PC-9 (cell line): ENCODE measurements around the gene EYA2. TPM values are rescaled to one million over a fixed set of nuclear protein-coding genes. Genes with fewer than 3 reads are reported as not detected.

Source experiments
- BruUV-seq: library from RNA; stranded (reverse); fragments of 400-500 nt; replicated peaks from 2 replicates; lab custom pipeline; 2021; lab: Mats Ljungman, UMichigan
- CTCF ChIA-PET: fragments of 300-600 bp; sonication (Branson Sonifier 250); formaldehyde crosslinking; loops from one replicate; lab custom pipeline; 2022; ENCODE audit warnings: antibody characterized with exemption; lab: Charles Lee
- POLR2A ChIA-PET: fragments of 300-600 bp; sonication (Branson Sonifier 250); formaldehyde crosslinking; loops from one replicate; lab custom pipeline; 2022; ENCODE audit warnings: antibody characterized with exemption; ENCODE audit not compliant: unreplicated experiment; lab: Charles Lee
- DNase-seq, 2 experiments: peaks; one replicate each; pipeline versions ENCODE4 v3.0.0 to v3.0.0-alpha.2; 2015 to 2022; ENCODE audit warnings: mixed read lengths in 1 of 2
- H2AFZ ChIP-seq: fragments of 200-600 bp; sonication (generic); 2 replicates; pipeline ENCODE4 v1.8.1; 2017; ENCODE audit warnings: antibody characterized with exemption
- H3F3A ChIP-seq: fragments of 200-600 bp; sonication (generic); 2 replicates; pipeline ENCODE4 v1.8.1; 2017; ENCODE audit warnings: antibody characterized with exemption, mild to moderate bottlenecking, low read depth; ENCODE audit not compliant: insufficient read depth
- H3K27ac ChIP-seq: fragments of 200-600 bp; sonication (generic); 2 replicates; pipeline ENCODE4 v1.6.1; 2016; ENCODE audit warnings: mixed run types
- H3K27me3 ChIP-seq: fragments of 200-600 bp; sonication (generic); 2 replicates; pipeline ENCODE4 v1.6.1; 2016; ENCODE audit warnings: low read depth, mixed run types; ENCODE audit not compliant: insufficient read depth
- H3K36me3 ChIP-seq: fragments of 200-600 bp; sonication (generic); 2 replicates; pipeline ENCODE4 v1.6.1; 2016; ENCODE audit warnings: low read depth, mixed run types
- H3K4me1 ChIP-seq: fragments of 200-600 bp; sonication (generic); replicated peaks from 2 replicates; pipeline ENCODE4 v1.6.1; 2016; ENCODE audit warnings: mixed run types; ENCODE audit not compliant: insufficient read depth
- H3K4me2 ChIP-seq: fragments of 200-600 bp; sonication (generic); 2 replicates; pipeline ENCODE4 v1.6.1; 2017; ENCODE audit warnings: mixed run types
- H3K4me3 ChIP-seq: fragments of 200-600 bp; sonication (generic); 2 replicates; pipeline ENCODE4 v1.6.1; 2016; ENCODE audit warnings: mixed run types
- H3K79me2 ChIP-seq: fragments of 200-600 bp; sonication (generic); 2 replicates; pipeline ENCODE4 v1.6.1; 2017; ENCODE audit warnings: low read depth, mixed run types
- H3K9me2 ChIP-seq: fragments of 200-600 bp; sonication (generic); 2 replicates; pipeline ENCODE4 v1.8.1; 2017; ENCODE audit warnings: mild to moderate bottlenecking; ENCODE audit not compliant: insufficient read depth
- H3K9me3 ChIP-seq: fragments of 200-600 bp; sonication (generic); 2 replicates; pipeline ENCODE4 v1.8.1; 2016; ENCODE audit warnings: low read depth; ENCODE audit not compliant: insufficient read depth
- H4K20me1 ChIP-seq: fragments of 200-600 bp; sonication (generic); 2 replicates; pipeline ENCODE4 v1.8.1; 2017; ENCODE audit not compliant: insufficient read depth
- CTCF ChIP-seq: fragments of 200-600 bp; sonication (generic); conservative IDR thresholded peaks from 2 replicates; pipeline ENCODE4 v1.6.1; 2017; ENCODE audit warnings: mixed run types, antibody characterized with exemption, mild to moderate bottlenecking, moderate library complexity
- EZH2 ChIP-seq: fragments of 200-600 bp; sonication (generic); IDR thresholded peaks from 2 replicates; pipeline ENCODE4 v1.8.0; 2017; ENCODE audit warnings: antibody characterized with exemption, low read depth
- intact Hi-C: fragments of 100-400 bp; cut with micrococcal nuclease; formaldehyde crosslinking; loops from one replicate; pipeline ENCODE4 v1.10.0; 2022; ENCODE audit not compliant: unreplicated experiment
- total RNA-seq: library from RNA; stranded (reverse); gene quantifications from 2 replicates; pipeline ENCODE4 v1.2.3, GENCODE V29; 2021

EYA2 gene
- total RNA-seq, 1 experiment from 2014 or later, result not detected

GRCh38 chr20:46991168-46991567 is 96.5 kb downstream of the EYA2 start:
- Histone ChIP-seq H3K27me3 (no peaks in the 10 kb centered on the region), H3F3A (peaks cover 13% of the 10 kb centered on the region; the same call in 1 of the 2 replicates), H3K79me2 (no peaks in the 10 kb centered on the region), H3K4me1 (peaks cover 17% of the 10 kb centered on the region), H3K4me2 (no peak overlapping the region; the same call in 1 of the 2 replicates), H3K4me3 (no peak overlapping the region), H3K27ac (no peak overlapping the region), H3K36me3 (no peaks in the 10 kb centered on the region), H3K9me2 (no peaks in the 10 kb centered on the region), H3K9me3 (no peaks in the 10 kb centered on the region), H4K20me1 (no peaks in the 10 kb centered on the region), H2AFZ (no peak overlapping the region)
- ChIA-PET CTCF (no interaction called here), POLR2A (interaction anchor here (0.6 kb wide), 1 partner anchor 233 kb away, joined by 4 read pairs; no protein-coding TSS in a partner anchor)
- no TSS peak for BruUV-seq
- intact Hi-C loops, result no loop called here
- no peak for DNase-seq
- TF ChIP-seq CTCF, result no peak
- no peak for TF ChIP-seq EZH2

GRCh38 chr20:46991880-46992639 is 97.4 kb downstream of the EYA2 start:
- Histone ChIP-seq H3F3A (peaks cover 13% of the 10 kb centered on the region; the same call in 1 of the 2 replicates), H3K9me3 (no peaks in the 10 kb centered on the region), H3K9me2 (no peaks in the 10 kb centered on the region), H4K20me1 (no peaks in the 10 kb centered on the region), H2AFZ (no peak overlapping the region), H3K27me3 (no peaks in the 10 kb centered on the region), H3K4me2 (no peak overlapping the region), H3K4me3 (no peak overlapping the region), H3K79me2 (no peaks in the 10 kb centered on the region), H3K36me3 (no peaks in the 10 kb centered on the region), H3K4me1 (peaks cover 17% of the 10 kb centered on the region), H3K27ac (no peak overlapping the region)
- intact Hi-C loops, result no loop called here
- no TSS peak for BruUV-seq
- ChIA-PET POLR2A (no interaction called here), CTCF (no interaction called here)
- TF ChIP-seq CTCF (no peak), EZH2 (no peak)
- DNase-seq, result no peak

GRCh38 chr20:46992640-46993035 is 98.0 kb downstream of the EYA2 start:
- Histone ChIP-seq H3K9me3 (no peaks in the 10 kb centered on the region), H3K4me1 (peaks cover 17% of the 10 kb centered on the region), H3K27me3 (no peaks in the 10 kb centered on the region), H4K20me1 (no peaks in the 10 kb centered on the region), H3K4me2 (no peak overlapping the region), H3K36me3 (no peaks in the 10 kb centered on the region), H3K79me2 (no peaks in the 10 kb centered on the region), H3K4me3 (no peak overlapping the region), H3F3A (peaks cover 13% of the 10 kb centered on the region; the same call in 1 of the 2 replicates), H3K9me2 (no peaks in the 10 kb centered on the region), H2AFZ (no peak overlapping the region), H3K27ac (no peak overlapping the region)
- POLR2A ChIA-PET, result no interaction called here
- CTCF ChIA-PET, result no interaction called here
- intact Hi-C loops, result no loop called here
- BruUV-seq, result no TSS peak
- TF ChIP-seq CTCF (no peak), EZH2 (no peak)
- no peak for DNase-seq
